ENCODE data around the gene UBASH3A. TPM values are rescaled to one million over a fixed set of nuclear protein-coding genes. Genes with fewer than 3 reads are reported as not detected.

Gene UBASH3A
- total RNA-seq, 1 experiment from 2014 or later: not detected

DNA sequence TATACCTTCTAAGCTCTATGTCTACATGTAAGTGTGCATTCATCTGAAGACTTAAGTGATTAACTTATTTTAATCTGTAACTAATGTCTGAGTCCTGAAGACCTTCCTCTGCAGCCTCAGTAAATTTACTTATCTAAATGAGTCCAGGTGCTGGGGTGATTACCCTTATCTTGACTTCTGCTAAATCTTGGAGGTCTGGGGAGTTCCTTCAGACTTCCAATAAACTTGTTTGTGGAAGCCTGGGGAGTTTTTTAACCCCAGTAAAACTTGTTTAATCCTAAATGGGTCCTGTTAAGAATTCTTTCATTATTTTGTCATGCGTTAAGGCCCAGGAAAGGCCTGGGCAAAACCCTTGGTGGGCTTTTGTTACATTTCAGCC lies 55.4 kb downstream of the UBASH3A start:
- Mint-ChIP-seq H3K4me3 (ENCODE audit: unreplicated experiment) (no peak overlapping the region), H3K27ac (ENCODE audit: unreplicated experiment) (no peak overlapping the region), H3K4me1 (ENCODE audit: low read depth, unreplicated experiment) (peaks cover 29% of the 10 kb centered on the region), H3K36me3 (ENCODE audit: insufficient read depth, unreplicated experiment) (peaks cover 4% of the 10 kb centered on the region), H3K9me3 (ENCODE audit: unreplicated experiment) (peaks cover 6% of the 10 kb centered on the region), H3K27me3 (ENCODE audit: insufficient read depth, unreplicated experiment) (no peaks in the 10 kb centered on the region)
- DNase-seq: peak in 1 of 2 experiments; percentile 29
- Histone ChIP-seq H3K27me3 (replicated peaks; ENCODE audit: control insufficient read depth, insufficient read depth, low read length) (no peaks in the 10 kb centered on the region), H3K4me3 (ENCODE audit: low read depth, low read length) (no peak overlapping the region), H3K4me1 (peaks cover 27% of the 10 kb centered on the region), H3K9me3 (no peaks in the 10 kb centered on the region), H3K36me3 (ENCODE audit: control insufficient read depth, insufficient read depth, low read length) (no peaks in the 10 kb centered on the region)
- ChIA-PET CTCF (no interaction called here), POLR2A (no interaction called here)
- BruUV-seq (replicated peaks): no TSS peak
- no peak for TF ChIP-seq CTCF (IDR thresholded peaks at IDR 0.05; ENCODE audit: insufficient read depth in 1 of 2, low read depth in 1 of 2, low read length in 1 of 2, severe bottlenecking in 1 of 2, unreplicated experiment in 1 of 2)
- intact Hi-C loops (cut with micrococcal nuclease; ENCODE audit: unreplicated experiment): loop anchor here (2.0 kb wide), 1 partner anchor 56 kb away; no protein-coding TSS in a partner anchor

GRCh38 chr21:42459546-42460215 lies 56.0 kb downstream of the UBASH3A start:
- H3K9me3 ChIP-seq: no peaks in the 10 kb centered on the region
- Mint-ChIP-seq H3K4me1 (ENCODE audit: low read depth, unreplicated experiment) (peaks cover 31% of the 10 kb centered on the region), H3K27me3 (ENCODE audit: insufficient read depth, unreplicated experiment) (no peaks in the 10 kb centered on the region), H3K27ac (ENCODE audit: unreplicated experiment) (no peak overlapping the region), H3K9me3 (ENCODE audit: unreplicated experiment) (peaks cover 9% of the 10 kb centered on the region), H3K4me3 (ENCODE audit: unreplicated experiment) (no peak overlapping the region), H3K36me3 (ENCODE audit: insufficient read depth, unreplicated experiment) (peaks cover 6% of the 10 kb centered on the region)
- H3K4me3 ChIP-seq (ENCODE audit: low read depth, low read length): no peak overlapping the region
- peaks cover 27% of the 10 kb centered on the region for H3K4me1 ChIP-seq
- no peaks in the 10 kb centered on the region for H3K36me3 ChIP-seq (ENCODE audit: control insufficient read depth, insufficient read depth, low read length)
- POLR2A ChIA-PET: no interaction called here
- intact Hi-C loops (cut with micrococcal nuclease; ENCODE audit: unreplicated experiment): loop anchor here (2.0 kb wide), 1 partner anchor 55 kb away; no protein-coding TSS in a partner anchor
- no TSS peak for BruUV-seq (replicated peaks)
- no peaks in the 10 kb centered on the region for H3K27me3 ChIP-seq (replicated peaks; ENCODE audit: control insufficient read depth, insufficient read depth, low read length)
- CTCF ChIA-PET: no interaction called here
- no peak for TF ChIP-seq CTCF (IDR thresholded peaks at IDR 0.05; ENCODE audit: insufficient read depth in 1 of 2, low read depth in 1 of 2, low read length in 1 of 2, severe bottlenecking in 1 of 2, unreplicated experiment in 1 of 2)
- DNase-seq: peak in 1 of 2 experiments; percentile 18

DNA sequence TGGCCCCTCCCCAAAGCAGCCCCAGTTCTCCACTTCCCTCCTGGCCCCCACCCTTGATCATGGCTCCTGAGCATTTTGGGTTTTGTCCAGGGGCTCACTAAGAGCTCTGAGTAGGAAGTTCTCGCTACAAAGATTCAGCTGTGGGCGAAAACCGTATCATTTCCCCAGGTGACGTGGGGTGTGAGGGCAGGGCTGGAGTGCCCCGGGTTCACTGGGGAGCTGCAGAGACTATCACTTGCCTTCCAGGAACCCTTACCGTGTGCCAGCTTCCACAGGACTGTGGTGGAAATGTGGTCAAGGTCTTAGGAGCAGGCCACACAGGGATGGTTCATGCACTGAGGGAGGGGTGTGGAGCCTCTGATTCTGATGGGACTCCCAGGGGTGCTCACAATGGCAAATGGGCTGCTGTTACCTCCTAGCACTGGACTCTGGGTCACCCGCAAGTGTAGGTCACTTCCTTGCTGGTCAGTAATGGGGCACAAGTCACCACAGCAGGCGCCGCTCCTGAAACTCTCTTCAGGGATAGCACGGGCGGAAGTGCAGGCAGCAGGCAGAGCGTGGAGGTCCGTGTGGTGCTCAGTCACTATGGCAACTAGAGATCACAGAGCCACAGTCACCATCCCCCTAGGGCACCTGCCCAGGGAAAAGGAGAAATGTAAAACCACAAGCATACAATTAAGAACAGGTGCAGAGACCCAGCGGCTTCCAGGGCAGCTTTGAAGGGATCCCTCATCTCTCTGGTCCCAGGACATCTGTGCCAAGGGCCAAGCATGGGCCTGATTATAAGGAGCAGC lies 56.9 kb downstream of the UBASH3A start:
- H3K36me3 Mint-ChIP-seq (ENCODE audit: insufficient read depth, unreplicated experiment): peaks cover 6% of the 10 kb centered on the region
- peak in 1 of 2 experiments; percentile 17 for DNase-seq
- H3K9me3 ChIP-seq: no peaks in the 10 kb centered on the region
- H3K4me3 ChIP-seq (ENCODE audit: low read depth, low read length): no peak overlapping the region
- H3K27me3 ChIP-seq (replicated peaks; ENCODE audit: control insufficient read depth, insufficient read depth, low read length): no peaks in the 10 kb centered on the region
- H3K27ac Mint-ChIP-seq (ENCODE audit: unreplicated experiment): no peak overlapping the region
- H3K36me3 ChIP-seq (ENCODE audit: control insufficient read depth, insufficient read depth, low read length): no peaks in the 10 kb centered on the region
- peaks cover 9% of the 10 kb centered on the region for H3K9me3 Mint-ChIP-seq (ENCODE audit: unreplicated experiment)
- H3K27me3 Mint-ChIP-seq (ENCODE audit: insufficient read depth, unreplicated experiment): no peaks in the 10 kb centered on the region
- H3K4me1 Mint-ChIP-seq (ENCODE audit: low read depth, unreplicated experiment): peaks cover 31% of the 10 kb centered on the region
- no peak for TF ChIP-seq CTCF (IDR thresholded peaks at IDR 0.05; ENCODE audit: insufficient read depth in 1 of 2, low read depth in 1 of 2, low read length in 1 of 2, severe bottlenecking in 1 of 2, unreplicated experiment in 1 of 2)
- no peak overlapping the region for H3K4me3 Mint-ChIP-seq (ENCODE audit: unreplicated experiment)
- ChIA-PET CTCF (interaction anchor here (0.8 kb wide), 1 partner anchor 151 kb away, joined by 11 read pairs; no protein-coding TSS in a partner anchor), POLR2A (no interaction called here)
- H3K4me1 ChIP-seq: peaks cover 30% of the 10 kb centered on the region
- BruUV-seq (replicated peaks): no TSS peak
- intact Hi-C loops (cut with micrococcal nuclease; ENCODE audit: unreplicated experiment): no loop called here

Measured in Caco-2 (cell line).